Measurements from ENCODE around the gene DENND6B.
A peak's percentile ranks its signal among the peaks of the same experiment; 100 is the strongest.

The DENND6B gene

DNA sequence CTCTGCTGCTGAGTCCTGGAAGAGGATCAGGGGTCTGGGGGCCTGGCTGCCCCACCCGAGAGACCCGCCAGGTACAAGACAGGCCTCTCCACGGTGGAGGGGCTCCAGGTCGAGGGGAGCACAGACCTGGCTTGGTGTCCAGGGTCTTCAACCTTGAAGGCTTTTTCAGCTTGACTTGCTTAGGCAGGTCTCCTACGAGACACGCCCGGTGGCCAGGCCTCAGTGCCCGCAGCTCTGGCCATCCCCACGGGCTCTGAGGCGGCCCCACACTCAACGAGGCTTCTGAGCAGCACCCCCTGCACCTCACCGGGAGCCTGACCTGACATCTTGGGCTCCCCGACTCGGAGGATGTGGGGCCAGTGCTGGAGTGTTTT, 12.7 kb downstream of the DENND6B start:
- DNase-seq = no peak

DNA sequence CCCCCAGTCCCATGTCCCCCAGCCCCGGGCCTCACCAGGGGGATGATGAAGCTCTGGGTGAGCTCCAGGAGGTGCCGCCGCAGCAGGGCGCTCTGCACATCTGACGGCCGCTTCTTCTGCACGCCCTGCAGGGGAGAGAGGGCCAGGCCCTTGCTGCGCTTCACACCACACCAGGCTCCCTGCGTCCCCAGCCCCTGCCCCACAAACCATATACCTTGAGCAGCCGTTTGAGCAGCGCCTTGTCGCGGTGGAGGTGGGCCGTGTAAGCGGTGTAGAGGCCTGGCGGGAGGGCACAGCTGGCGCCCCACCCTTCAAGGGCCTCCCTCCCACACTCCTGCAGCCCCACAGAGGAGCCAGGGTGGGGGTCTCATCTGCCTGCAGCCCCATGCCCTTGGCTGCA, 13.2 kb downstream of the DENND6B start:
- DNase-seq = no peak

DNA sequence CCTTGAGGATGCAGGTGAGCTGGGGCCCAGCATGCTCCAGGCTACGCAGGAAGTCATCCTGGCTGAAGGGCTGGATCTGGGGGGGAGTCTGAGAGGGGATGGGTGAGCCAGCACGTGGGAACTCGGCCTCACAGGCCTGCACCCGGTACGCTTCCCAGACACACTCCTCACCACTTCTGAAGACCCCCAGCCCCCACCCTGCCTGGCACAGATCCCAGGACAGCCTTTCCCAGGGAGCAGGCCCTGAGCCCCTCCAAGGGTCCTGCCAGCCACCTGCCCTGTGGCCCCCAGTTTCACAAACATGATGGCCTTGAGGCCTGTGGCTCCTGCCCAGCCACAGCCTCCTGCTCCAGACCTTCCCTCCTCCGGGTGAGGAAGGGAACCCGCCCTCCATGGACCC, 13.8 kb downstream of the DENND6B start:
- no peak for DNase-seq

DNA sequence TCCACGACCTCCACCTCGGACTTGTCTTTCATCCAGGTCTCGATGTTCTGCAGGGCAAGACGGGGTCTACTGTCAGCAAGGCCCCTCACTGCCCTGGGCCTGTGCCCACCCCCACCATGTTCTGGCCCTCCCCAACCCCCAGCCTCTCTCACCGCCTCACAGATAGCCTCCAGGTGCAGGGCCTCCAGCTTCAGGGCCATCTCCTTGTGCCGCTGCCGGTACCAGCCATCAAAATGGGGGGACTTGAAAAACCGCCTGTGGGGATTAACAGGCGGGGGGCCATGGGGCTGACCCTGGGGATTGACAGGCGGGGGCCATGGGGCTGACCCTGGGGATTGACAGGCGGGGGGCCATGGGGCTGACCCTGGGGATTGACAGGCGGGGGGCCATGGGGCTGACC, 14.4 kb downstream of the DENND6B start:
- no peak for DNase-seq

DNA sequence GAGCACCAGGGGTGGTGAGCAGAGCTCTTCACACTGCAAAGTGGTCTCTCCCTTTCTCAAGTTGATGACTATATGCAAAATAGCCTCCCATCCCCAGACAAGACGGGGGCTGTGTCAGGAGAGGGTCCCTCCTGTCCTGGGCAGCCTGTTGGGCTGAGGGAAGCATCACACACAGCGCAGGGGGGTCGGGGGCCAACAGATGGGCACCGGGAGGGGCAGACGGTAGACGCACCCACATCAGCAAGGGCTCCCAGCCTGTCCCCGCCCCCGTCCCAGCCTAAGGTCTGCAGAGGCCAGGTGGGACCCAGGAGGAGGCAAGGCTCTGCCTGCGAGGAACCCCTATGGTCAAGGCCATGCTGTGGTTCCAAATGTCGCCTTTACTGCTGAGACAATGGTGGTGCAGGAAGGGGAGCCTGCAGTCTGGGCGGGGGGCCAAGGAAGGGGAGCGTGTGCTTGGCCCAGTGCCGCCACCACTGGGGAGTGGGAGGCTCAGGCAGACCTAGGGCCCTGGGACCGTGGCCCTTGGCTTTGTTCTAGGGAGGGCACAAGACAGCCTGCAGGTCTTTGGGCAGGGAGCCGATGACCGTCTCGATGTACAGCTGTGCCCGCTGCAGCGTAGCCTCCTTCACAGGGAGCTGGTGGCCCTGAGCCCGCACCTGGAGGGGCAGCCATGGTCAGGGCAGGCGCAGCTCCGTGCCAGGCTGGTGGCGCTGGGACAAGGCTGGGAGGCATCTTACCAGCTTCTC, 15.0 kb downstream of the DENND6B start:
- no peak for DNase-seq

DNA sequence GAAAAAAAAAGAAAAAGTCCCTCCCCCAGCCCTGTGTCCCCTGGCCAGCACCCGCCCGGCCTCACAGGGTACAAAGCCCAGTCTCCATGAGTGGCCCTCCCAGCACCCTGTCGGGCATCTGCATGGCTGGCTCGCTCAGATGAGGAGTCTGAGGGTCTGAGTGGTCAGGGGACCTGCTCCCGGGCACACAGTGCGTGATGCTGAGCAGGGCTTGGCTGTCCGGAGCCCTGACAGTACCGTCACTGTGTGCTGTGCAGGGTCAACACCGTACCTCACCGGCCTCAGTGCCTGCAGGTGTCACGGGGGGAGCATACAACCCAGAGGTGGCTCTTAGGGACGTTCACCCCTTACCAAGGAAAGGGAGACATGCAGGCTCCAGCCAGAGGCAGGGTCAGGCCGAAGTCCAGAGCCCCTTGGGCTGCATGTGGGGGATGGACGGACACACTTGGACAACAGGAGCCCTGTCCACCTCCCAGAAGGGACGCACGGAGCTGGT, 15.8 kb downstream of the DENND6B start:
- no peak for DNase-seq

DNA sequence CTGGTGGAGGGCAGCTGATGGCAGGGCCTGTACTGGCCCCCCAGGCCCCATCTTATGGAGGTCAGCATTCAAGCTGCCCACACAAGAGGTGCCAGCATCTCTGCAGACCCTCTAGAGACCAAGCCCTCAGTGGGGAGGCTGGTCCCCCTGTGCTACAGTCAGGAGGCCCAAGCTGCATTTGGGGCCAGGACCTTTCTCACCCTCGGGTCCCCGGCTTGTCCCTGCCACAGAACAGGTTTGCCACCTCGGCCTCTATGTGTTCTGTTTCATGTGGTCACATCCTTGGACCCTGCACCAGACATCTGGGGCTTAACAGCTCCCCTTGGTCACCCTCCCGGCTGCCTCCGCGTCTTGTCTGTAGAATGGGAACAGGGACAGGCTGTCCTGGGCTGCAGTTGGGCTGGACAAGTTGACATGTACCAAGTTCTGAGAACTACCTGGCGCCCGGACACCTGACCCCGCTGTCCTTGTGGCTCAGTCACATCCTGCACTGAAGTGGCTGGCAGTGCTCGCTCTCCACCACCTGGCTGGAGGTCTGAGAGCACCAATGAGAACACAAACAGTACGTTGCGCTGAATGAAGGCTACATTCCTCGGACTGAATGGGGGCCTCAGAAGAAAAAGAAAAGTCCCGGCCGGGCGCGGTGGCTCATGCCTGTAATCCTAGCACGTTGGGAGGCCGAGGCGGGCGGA, 16.6 kb downstream of the DENND6B start:
- no peak for DNase-seq

DNA sequence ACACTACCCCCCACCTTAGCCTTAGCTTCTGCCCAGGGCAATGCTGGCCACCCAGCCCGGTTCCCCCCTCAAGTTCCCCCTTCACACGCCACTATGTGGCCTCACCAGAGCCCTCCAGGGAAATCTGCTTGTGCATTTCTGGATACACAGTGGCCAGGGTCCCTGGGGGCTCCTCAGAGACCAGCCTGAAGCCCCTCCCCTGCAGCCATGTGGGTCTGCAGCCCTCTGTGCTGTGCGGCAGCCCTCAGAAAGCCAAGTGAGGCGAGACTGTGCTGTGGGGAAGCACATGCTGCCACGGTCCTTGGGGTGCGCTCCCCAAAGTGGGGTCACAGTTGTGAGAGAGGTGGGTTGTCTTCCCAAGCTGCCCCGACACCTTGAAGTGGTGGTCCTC, 17.2 kb downstream of the DENND6B start:
- DNase-seq = no peak

DNA sequence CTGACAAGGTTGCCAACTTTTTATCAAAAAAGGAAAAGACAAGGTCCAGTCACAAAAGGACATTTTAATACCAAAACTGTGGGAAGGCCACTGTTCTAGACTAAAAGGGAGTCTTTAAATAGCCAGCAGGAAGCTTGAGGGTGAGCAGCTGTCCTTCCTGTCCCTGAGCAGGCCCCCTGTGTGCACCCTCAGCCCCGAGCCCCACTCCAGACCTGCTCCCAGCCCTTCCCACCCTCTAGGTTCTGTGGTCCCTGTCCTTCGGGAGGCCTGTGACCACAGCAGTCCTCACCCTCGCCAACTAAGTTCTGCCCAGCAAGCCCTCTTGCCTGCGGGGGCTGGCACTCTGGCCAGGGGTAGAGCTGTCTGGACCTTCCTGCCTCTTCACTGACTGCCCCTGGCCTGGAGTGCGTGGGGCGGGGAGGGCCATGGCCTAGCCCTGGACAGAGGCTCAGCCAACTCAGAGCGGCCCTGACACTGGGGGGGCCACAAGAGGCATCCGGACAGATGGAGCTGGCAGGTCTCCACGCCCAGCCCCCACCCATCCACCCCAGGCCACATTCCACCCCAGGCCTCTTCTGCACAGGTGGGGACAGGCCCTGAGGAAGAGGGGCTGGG, 17.7 kb downstream of the DENND6B start:
- no peak for DNase-seq

DNA sequence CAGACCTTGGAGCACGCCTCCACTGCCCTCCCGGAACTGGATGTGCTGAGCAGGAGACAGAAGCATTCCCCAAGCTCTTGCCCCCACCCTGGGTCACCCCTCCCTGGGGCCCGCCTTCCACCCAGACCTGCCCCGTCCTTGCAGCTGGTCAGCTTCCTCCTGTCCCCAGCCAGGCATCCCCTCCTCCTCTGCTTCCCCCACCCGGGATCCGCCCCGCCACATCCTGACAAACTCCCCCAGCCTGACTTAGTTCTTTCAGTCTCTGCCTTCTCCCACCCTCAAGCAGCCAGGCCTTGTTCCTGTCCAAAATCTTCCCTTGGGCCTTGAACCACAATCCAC, 18.2 kb downstream of the DENND6B start:
- no peak for DNase-seq

DNA sequence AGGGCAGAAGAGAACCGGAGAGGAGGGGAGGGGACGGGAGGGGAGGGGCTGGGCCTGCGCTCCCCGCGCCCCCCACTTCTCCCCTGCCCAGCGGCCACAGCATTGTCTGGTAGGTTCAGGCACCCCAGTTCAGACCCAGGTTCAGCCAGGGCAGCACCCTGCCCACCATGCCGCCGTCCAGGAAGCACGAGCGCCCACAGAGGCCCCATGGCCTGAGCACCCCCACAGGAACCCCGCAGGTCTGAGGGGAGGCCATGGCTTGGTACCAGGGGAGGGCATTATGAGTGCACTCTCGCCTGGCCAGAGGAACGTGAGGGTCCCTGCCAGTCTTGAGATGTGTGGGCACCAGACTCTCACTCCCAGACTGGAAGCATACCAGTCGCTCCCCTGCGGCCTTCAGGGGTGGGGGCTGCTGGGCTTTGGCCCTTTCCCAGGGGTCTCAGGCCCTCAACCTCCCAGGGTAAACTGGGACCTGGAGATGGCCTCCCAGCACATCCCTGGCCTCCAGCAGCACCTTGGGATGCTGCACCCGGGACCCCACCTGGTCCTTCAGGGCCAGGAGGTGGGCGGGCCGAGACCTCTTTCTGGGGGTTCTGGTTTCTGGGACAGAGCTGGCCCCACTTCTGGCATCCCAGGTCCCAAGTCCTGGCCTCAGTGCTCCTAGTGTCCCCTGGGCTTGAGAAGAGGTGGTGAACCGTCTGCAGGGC, 18.8 kb downstream of the DENND6B start:
- DNase-seq = no peak

DNA sequence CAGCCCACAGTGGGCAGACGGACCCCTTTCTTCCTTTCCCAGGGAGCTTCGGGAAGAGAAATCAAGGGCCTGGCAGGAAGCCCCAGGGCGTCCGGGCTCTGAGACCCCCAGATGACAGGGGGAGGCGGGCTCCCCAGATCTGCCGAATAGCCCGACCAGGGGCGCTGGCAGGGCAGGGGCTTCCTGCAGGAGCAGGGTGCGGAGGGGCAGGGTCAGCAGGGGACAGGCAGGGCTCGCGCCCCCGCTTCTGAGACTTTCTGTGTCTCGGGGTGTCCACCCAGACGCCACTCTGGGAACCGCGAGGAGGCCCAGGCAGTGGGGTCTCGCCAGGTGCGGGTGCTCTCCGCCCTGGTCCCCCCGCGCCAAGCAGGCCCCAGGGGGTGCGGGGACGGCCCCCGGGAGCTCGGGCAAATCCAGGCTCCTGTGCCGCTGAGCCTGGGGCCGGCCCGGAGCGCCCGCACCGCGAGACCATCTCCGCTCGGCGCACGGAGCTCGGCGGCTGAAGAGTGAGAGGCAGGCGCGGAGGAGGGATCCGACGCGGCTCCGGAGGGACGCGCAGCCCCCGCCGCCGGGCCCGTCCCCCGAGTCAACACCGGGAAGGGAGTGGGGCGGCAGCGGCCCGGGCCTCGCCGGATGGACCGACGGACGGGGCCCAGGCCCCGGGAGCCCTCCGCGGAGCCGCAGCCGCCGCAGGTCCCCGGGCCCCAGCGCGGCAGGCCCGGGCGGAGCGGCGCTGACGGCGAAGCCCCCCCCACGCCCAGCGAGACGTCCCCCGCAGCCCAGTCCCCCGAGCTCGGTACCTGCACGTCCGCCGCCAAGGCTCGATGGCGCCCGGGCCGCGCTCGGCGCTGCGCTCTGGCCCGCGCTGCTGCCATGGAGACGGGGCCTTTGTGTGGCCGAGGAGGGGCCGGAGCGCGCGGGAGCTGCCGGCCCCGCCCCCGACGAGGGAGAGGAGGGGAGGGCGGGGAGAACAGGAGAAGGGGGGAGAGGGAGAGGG, 19.8 kb downstream of the DENND6B start, which contains the start of gene PLXNB2:
Gene PLXNB2, minus strand, starts transcription at position 894 of the 997 bp plus-strand sequence. CDS start 17,062 bp downstream, outside the sequence.
- peak; percentile 80 for DNase-seq

DNA sequence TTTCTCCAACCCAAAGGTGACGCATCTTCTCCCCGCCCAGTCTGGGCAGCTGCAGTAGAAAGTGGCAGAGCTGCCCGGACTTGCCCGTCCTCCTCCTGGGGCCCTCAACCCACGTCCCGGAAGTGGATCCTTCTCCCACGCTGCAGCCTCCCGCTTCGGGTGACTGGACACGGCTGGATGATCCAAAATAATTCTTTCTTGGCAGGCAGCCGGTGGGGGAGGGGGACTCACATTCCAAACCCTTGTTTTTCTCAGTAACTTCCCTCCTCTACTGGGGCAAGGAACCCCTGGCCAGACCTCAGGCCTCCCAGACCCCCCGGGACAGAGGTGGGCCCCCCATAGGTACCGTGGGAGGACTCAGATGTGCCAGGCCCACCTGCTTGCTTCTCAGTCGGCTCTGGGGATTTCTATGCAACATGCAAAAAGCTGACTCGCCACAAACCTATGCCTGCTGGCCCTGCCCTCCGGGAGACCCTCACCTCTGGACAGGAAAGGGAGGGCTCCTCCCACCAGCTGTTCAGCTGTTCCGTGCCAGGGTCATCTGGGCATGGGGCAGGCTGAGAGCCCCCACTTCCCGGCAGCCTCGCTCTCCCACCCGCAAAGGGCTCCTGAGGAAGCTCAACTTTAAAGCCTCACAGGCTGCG, 20.8 kb downstream of the DENND6B start:
- DNase-seq = peak; percentile 64

DNA sequence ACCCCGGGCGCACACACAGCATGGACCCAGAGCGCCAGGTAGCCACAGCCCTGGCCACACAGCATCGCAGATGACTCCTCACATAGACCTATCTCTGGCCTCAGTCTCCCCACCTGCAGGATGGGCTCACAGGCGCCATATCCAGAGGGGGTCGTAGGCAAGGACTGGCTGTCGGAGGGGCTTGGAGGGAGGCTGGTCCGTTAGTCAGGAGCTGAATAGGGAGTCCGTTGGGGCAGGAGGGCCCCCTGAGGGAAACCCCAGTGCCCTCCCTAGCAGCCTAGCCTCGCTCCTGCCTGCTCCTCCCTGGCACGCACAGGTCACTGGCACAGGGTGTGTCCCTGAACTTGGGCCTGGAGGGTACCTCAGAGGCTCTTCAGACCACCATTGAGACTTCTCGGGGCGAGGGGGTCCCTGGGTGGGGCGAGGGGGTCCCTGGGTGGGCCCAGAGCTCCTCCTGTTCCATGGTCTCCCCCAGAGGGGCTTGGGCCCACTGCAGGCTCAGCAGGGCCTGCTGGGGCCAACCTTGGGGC, 21.4 kb downstream of the DENND6B start:
- DNase-seq = no peak

DNA sequence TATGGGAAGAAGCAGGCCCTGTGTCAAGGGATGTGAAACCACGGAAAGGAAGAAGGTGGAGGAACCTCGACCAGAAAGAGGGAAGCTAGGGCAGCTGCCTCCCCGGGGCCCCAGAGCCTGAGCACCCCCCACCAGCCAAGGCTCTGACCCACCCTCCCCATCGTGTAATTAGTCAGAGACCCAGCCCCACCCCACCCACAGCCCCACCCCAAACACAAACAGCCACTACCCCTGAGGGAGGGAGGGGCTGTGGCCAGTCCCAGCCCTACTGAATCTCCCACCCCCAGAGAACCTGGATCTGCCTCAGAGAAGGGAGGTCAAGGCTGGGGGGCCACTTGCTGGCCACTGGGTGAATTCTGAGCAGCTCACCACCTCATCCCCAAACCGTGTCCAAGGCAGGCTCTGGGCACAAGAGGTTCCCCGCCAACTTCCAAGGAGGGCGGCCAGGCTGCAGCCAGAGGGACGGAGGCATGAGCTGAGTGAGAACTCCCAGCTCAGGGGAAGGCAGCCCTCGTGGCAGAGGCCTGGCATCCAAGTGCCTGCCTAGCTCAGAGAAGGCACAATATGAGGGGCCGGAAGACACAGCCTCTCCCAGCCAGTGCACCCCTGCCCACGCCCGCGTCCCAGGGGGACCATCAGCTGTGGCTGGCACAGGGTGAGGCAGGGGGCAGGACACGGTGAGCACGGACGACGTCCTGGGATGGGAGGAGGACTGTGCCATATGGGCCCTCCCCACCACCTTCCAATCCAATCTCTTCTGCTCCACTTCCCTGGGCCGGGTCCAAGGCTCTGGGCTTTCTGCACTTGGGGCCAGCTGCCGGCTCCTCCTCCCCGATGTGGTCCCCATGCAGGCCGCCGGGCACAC, 22.1 kb downstream of the DENND6B start:
- DNase-seq = no peak

DNA sequence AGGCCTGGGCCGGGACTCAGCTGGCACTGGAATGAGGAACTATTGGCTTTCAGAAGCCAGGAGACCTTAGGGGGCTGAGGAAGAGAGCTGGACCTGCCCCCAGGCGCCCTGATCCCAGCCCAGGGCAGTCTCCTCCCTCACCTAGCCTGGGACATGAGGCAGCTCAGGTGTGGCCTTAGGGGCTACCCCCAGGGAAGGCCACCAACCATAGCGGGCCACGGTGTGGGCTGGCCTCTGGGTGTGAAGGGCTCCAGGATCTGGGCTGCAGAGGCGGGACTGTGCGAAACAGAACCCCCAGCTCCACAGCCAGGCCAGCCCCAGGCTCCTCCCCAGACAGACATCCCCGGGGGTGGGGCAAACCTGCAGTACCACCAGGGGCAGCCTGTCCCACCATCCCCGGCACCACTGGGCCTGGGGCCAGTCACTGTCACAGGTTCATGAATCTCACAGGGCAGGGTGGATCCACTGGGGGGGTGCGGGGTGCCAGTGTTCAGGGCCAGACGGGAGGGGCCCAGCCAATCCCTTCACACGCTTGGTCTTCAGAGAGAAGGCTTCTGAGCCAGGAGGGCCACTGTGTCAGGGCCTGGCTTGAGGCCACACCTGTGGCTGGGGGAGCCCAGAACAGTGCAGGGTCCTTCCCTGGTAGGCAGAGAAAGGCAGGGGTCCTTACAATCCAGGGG, 22.8 kb downstream of the DENND6B start:
- DNase-seq = no peak

DNA sequence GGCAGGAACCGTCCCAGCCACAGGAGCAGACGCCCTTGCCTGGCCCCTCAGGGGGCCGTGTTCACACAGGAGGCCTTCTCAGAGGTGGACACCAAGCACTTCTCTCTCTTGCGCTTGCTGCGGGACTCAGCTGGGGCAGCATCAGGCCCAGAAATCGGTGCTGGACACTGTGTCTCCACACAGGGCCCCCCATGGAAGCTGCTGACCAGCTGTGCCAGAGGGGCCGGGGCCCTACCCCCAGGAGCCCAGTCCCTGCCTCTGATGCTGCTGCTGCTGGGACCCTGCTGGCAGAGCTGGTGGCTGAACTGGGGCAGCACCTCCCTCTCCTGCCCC, 23.3 kb downstream of the DENND6B start:
- no peak for DNase-seq

DNA sequence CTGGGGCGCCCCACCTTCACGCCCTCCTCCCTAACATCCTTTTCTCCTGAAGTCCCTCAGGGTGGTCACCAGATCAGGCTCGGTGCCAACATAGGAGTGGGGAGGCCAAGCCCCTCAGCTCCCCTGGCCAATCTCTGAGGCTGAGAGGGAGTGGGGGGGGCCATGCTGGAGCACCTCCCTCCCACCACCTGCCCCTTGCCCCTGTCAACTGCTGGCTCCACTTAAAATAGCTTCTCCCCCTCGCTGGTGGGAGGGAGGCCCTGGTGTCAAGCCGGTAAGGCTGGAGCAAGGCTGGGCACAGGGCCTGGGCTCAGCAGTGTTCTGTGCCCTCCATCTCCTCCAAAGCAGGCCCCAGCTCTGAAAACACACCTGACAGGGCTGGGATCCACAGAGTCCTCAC, 24.2 kb downstream of the DENND6B start:
- no peak for DNase-seq

DNA sequence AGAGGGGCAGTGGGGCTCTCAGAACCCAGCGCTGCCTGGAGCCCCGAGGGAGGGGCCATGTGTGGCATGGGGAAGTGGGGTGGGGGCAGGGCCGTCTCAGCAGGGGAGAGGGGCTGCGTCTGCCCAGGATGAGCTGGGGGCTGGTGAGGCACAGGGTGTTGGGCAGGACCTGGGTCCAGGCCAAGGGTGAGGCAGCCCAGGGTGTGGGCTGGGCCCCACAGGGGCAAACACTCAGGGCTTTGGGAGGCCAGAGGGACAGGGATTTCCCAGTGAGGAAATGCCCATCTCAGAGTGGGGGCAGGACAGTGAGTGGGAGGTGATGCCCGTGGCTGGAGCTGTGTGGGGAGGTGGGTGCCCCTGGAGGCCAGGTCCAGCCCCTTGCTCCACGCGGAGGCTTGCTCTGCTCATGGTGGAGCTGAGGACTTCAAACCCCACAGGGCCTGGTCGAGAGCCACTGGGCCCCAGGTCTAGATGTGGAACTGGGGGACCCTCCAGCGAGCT, 24.7 kb downstream of the DENND6B start:
- DNase-seq = no peak

DNA sequence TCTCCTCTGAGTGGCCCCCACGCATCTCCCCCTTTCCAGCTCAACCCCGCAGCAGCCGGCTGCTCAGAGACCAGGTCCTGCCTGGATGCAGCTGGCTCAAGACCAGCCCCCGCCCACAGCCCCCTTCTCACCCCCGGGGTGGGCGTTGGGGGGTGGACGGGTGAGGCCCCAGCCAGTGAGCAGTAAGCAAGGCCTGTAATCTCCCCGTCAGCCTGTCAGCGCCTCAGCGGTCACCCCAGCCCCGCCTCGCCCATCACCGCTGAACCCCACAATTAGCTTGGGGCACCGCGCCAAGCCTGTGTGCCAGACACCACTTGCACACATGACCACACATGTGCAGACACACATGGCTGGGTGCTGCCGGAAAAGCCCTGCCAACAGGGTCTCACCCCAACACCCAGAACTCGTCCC, 25.2 kb downstream of the DENND6B start:
- no peak for DNase-seq

Data from NCI-H146 (cell line).